ENCODE results near the gene C16orf78. TPM values are rescaled to one million over a fixed set of nuclear protein-coding genes. Genes with fewer than 3 reads are reported as not detected.

Gene C16orf78
- total RNA-seq, 4 donors from 2014 or later: not detected

GRCh38 chr16:49378238-49378637, 4.6 kb downstream of the C16orf78 start:
- no peak for ATAC-seq
- Histone ChIP-seq H3K27me3 (peaks cover 18% of the 10 kb centered on the region), H3K36me3 (no peaks in the 10 kb centered on the region), H3K27ac (no peak overlapping the region), H3K4me3 (no peak overlapping the region), H3K9me3 (no peaks in the 10 kb centered on the region), H3K4me1 (no peaks in the 10 kb centered on the region)
- no peak for TF ChIP-seq EP300 (IDR thresholded peaks at IDR 0.05)
- no peak for TF ChIP-seq POLR2AphosphoS5 (IDR thresholded peaks at IDR 0.05)
- TF ChIP-seq, protein P1, sequence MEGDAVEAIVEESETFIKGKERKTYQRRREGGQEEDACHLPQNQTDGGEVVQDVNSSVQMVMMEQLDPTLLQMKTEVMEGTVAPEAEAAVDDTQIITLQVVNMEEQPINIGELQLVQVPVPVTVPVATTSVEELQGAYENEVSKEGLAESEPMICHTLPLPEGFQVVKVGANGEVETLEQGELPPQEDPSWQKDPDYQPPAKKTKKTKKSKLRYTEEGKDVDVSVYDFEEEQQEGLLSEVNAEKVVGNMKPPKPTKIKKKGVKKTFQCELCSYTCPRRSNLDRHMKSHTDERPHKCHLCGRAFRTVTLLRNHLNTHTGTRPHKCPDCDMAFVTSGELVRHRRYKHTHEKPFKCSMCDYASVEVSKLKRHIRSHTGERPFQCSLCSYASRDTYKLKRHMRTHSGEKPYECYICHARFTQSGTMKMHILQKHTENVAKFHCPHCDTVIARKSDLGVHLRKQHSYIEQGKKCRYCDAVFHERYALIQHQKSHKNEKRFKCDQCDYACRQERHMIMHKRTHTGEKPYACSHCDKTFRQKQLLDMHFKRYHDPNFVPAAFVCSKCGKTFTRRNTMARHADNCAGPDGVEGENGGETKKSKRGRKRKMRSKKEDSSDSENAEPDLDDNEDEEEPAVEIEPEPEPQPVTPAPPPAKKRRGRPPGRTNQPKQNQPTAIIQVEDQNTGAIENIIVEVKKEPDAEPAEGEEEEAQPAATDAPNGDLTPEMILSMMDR (IDR thresholded peaks at IDR 0.05): no peak
- TF ChIP-seq POLR2A (IDR thresholded peaks at IDR 0.05): no peak
- WGBS, 2 donors (ENCODE audit: low coverage in 1 of 2): no CpG with 5 or more reads among the region's 11 CpGs

- H3K27me3 ChIP-seq: peaks cover 18% of the 10 kb centered on the region
- H3K9me3 ChIP-seq: no peaks in the 10 kb centered on the region
- H3K27ac ChIP-seq: no peak overlapping the region
- H3K4me3 ChIP-seq: no peak overlapping the region
- no peaks in the 10 kb centered on the region for H3K36me3 ChIP-seq
- 38% methylated on average over 1 of the region's 1 CpG; no CpG with 5 or more reads in 1 of the 2 donors for WGBS, 2 donors (ENCODE audit: low coverage in 1 of 2)
- TF ChIP-seq EP300 (IDR thresholded peaks at IDR 0.05) (no peak), POLR2AphosphoS5 (IDR thresholded peaks at IDR 0.05) (no peak), POLR2A (IDR thresholded peaks at IDR 0.05) (no peak)
- TF ChIP-seq, protein P1 (IDR thresholded peaks at IDR 0.05): no peak
- no peak for ATAC-seq
- H3K4me1 ChIP-seq: no peaks in the 10 kb centered on the region
Observed at GRCh38 chr16:49378816-49379215, 5.2 kb downstream of the C16orf78 start.

- H3K4me3 ChIP-seq: no peak overlapping the region
- H3K4me1 ChIP-seq: no peaks in the 10 kb centered on the region
- TF ChIP-seq, protein P1 (IDR thresholded peaks at IDR 0.05): no peak
- no peak for TF ChIP-seq EP300 (IDR thresholded peaks at IDR 0.05)
- TF ChIP-seq POLR2A (IDR thresholded peaks at IDR 0.05): no peak
- TF ChIP-seq POLR2AphosphoS5 (IDR thresholded peaks at IDR 0.05): no peak
- 14% methylated on average over 1 of the region's 1 CpG; no CpG with 5 or more reads in 1 of the 2 donors for WGBS, 2 donors (ENCODE audit: low coverage in 1 of 2)
- ATAC-seq: no peak
- H3K27me3 ChIP-seq: peaks cover 6% of the 10 kb centered on the region
- H3K36me3 ChIP-seq: no peaks in the 10 kb centered on the region
- peaks cover 0 to 12% (median 0%) of the 10 kb centered on the region in 3 donors for H3K9me3 ChIP-seq
- no peak overlapping the region for H3K27ac ChIP-seq
Observed at GRCh38 chr16:49382916-49383315, 9.3 kb downstream of the C16orf78 start.

DNA sequence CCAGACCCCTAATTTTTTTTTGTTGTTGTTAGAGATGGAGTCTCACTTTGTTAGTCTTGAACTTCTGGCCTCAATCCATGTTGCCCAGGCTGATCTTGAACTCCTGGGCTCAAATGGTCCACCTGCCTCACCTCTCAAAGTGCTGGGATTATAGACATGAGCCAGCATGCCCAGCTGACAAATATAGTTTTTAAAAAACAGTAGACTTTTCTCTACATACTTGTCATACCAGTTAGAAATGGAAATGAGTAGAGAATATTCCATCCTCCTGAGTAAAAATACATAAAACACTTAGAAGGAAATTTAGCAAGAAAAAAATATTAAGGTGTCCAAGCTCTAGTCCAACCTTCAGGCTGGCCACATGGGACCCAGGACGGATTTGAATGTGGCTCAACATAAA, 21.4 kb downstream of the C16orf78 start:
- TF ChIP-seq, protein P1 (IDR thresholded peaks at IDR 0.05): no peak
- no peak overlapping the region for H3K4me3 ChIP-seq
- WGBS, 2 donors (ENCODE audit: low coverage in 1 of 2): 82 to 83% methylated on average over 1 of the region's 1 CpG
- H3K9me3 ChIP-seq: no peaks in the 10 kb centered on the region
- no peak for ATAC-seq
- no peaks in the 10 kb centered on the region for H3K36me3 ChIP-seq
- H3K4me1 ChIP-seq: no peaks in the 10 kb centered on the region
- no peak overlapping the region for H3K27ac ChIP-seq
- H3K27me3 ChIP-seq: peaks cover 28% of the 10 kb centered on the region

GRCh38 chr16:49396206-49396720, 22.7 kb downstream of the C16orf78 start:
- 82 to 84% methylated on average over 2 to 8 of the region's 12 CpGs for WGBS, 2 donors (ENCODE audit: low coverage in 1 of 2)
- Histone ChIP-seq H3K27ac (no peak overlapping the region), H3K9me3 (no peaks in the 10 kb centered on the region)

More at GRCh38 chr16:49396206-49396720, 22.7 kb downstream of the C16orf78 start:
- no peaks in the 10 kb centered on the region for H3K36me3 ChIP-seq
- no peaks in the 10 kb centered on the region for H3K4me1 ChIP-seq
- peaks cover 19% of the 10 kb centered on the region for H3K27me3 ChIP-seq
- no peak overlapping the region for H3K4me3 ChIP-seq
- no peak for ATAC-seq
- TF ChIP-seq, protein P1 (IDR thresholded peaks at IDR 0.05): no peak
- no peak for TF ChIP-seq EP300 (IDR thresholded peaks at IDR 0.05)
- TF ChIP-seq POLR2A (IDR thresholded peaks at IDR 0.05): no peak
- TF ChIP-seq POLR2AphosphoS5 (IDR thresholded peaks at IDR 0.05): no peak

Measured in gastroesophageal sphincter (tissue), 4 donors.